Body of pancreas (tissue), 4 donors: ENCODE results near the gene CCDC57.

Experiments used
- CTCF ChIP-seq, 7 experiments: fragments of 450-650 bp in 4 of 7; fragments of 200-600 bp in 3 of 7; sonication (generic) in 3 of 7; IDR thresholded peaks; one replicate each; pipeline ENCODE4 v1.5.1; 2016 to 2019; ENCODE audit warnings: antibody characterized with exemption in 7 of 7
- POLR2A ChIP-seq, 3 donors: fragments of 450-650 bp; IDR thresholded peaks; one replicate each; pipeline ENCODE4 v1.6.1; 2016; ENCODE audit warnings: antibody characterized with exemption in 3 of 3, mild to moderate bottlenecking in 2 of 3

- TF ChIP-seq POLR2A (IDR thresholded peaks at IDR 0.05) (no peak), CTCF (IDR thresholded peaks at IDR 0.05) (no peak)
These were observed 40.0 kb upstream of the CCDC57 start for GRCh38 chr17:82252511-82253178.
